ENCODE results near the gene SLCO2A1. TPM values are rescaled to one million over a fixed set of nuclear protein-coding genes. Genes with fewer than 3 reads are reported as not detected.

Gene SLCO2A1
- total RNA-seq, 2 donors from 2014 or later = 7.0 to 17.5 TPM

DNA sequence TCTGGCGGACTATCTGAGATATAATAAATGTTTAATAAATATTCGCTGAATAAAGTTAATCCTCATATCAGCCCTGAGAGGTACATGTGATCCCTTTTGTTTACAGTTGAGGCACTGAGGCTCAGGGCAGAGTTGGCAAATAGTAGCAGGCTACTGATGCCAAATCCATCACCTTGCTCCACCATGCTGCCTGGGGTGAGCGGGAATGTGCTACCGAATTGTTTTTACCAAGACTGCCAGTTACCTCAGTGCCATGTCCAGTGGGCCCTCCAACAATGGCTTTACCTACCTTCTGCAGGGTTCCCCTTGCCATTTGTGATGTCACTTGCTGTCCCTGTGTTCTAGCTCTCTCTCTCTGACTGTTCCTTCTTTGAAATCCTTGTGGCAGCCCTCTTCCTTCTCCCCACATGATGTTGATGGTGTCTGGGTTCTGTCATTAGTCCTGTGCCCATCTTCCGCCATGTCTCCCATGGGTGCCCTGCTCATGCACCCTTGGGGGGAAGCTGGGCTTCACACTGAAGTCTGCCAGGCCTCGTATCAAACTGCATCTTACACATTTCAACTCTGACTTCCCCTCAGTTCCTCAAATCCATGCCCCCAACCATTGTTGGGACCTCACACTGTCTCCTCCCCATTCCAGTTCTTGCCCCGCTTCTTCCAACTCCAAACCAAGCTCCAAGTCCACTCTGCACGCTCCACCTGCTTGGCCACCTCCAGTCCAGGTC is 35.4 kb downstream of the SLCO2A1 start:
- H3K4me1 ChIP-seq = no peaks in the 10 kb centered on the region
- H3K27ac ChIP-seq = no peak overlapping the region
- no peak for DNase-seq
- intact Hi-C loops (cut with DNase I) = no loop called here
- WGBS, 2 donors = 79 to 83% methylated on average over 8 of the region's 8 CpGs
- no peaks in the 10 kb centered on the region for H3K9me3 ChIP-seq
- TF ChIP-seq, protein P1, sequence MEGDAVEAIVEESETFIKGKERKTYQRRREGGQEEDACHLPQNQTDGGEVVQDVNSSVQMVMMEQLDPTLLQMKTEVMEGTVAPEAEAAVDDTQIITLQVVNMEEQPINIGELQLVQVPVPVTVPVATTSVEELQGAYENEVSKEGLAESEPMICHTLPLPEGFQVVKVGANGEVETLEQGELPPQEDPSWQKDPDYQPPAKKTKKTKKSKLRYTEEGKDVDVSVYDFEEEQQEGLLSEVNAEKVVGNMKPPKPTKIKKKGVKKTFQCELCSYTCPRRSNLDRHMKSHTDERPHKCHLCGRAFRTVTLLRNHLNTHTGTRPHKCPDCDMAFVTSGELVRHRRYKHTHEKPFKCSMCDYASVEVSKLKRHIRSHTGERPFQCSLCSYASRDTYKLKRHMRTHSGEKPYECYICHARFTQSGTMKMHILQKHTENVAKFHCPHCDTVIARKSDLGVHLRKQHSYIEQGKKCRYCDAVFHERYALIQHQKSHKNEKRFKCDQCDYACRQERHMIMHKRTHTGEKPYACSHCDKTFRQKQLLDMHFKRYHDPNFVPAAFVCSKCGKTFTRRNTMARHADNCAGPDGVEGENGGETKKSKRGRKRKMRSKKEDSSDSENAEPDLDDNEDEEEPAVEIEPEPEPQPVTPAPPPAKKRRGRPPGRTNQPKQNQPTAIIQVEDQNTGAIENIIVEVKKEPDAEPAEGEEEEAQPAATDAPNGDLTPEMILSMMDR (IDR thresholded peaks at IDR 0.05) = no peak
- TF ChIP-seq POLR2A (IDR thresholded peaks at IDR 0.05) = no peak
- ATAC-seq = no peak
- no peak overlapping the region for H3K4me3 ChIP-seq
- H3K36me3 ChIP-seq (replicated peaks in 1 of 2; ENCODE audit: insufficient read depth in 1 of 2, low read depth in 2 of 2) = no peaks in the 10 kb centered on the region
- H3K27me3 ChIP-seq = no peaks in the 10 kb centered on the region

DNA sequence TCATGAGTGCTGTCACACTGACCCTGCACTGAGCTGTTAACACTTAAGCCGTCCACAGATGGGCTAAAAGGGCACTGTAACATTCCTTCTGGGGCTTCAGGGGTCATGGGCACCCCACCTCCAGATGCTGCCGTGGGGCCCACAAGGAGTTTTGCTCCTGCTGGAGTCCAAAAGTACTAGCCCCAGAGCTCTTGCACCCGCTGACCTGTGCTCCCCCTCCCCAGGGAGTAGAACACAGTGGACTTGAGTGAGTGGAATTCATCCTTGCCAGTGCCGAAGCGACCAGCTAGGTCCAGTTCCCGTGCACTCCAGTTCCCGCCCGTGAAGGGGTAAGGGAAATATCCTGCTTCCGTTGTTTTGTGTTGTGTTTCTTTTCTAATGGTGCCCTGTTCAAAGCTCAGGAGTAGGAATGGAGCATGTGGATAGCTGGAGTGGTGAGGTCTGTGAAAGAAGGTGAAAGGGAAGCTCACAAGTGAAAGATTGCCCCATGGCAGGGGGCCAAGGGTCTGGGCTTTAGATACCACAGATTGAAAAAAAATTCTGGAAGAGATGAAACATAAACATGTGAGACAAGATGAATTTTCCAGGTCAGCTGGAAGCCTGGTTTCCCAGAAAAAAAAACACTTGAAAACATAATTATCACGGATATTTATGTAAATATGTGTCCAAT is 36.6 kb downstream of the SLCO2A1 start:
- no peak for TF ChIP-seq POLR2A (IDR thresholded peaks at IDR 0.05)
- TF ChIP-seq, protein P1 (IDR thresholded peaks at IDR 0.05) = no peak
- H3K36me3 ChIP-seq (replicated peaks in 1 of 2; ENCODE audit: insufficient read depth in 1 of 2, low read depth in 2 of 2) = no peaks in the 10 kb centered on the region
- intact Hi-C loops (cut with DNase I) = no loop called here
- 80 to 85% methylated on average over 8 to 10 of the region's 10 CpGs for WGBS, 2 donors
- DNase-seq (no peak), ATAC-seq (no peak)
- H3K27me3 ChIP-seq = no peaks in the 10 kb centered on the region
- H3K27ac ChIP-seq = no peak overlapping the region
- H3K4me1 ChIP-seq = no peaks in the 10 kb centered on the region
- no peaks in the 10 kb centered on the region for H3K9me3 ChIP-seq
- H3K4me3 ChIP-seq = no peak overlapping the region

DNA sequence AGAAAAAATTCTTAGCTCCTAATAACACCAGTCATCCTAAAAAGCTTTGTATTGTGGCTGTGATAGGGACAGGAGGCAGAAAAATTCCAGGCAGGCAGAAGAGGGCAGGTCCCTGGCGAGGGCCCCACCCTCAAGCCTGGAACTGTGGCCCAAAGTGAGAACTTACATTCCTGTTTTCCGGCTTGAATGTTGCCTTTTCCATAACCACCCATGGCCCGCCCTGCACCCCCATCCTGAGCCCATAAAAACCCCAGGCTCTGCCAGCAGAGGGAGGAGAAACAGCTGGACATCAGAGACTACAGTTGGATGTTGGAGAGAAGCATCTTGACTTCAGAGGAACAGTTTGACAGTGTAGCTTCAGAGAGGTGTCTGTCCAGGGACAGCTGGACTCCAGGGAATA is 37.3 kb downstream of the SLCO2A1 start:
- no peak overlapping the region for H3K27ac ChIP-seq
- H3K4me3 ChIP-seq = no peak overlapping the region
- intact Hi-C loops (cut with DNase I) = no loop called here
- no peaks in the 10 kb centered on the region for H3K27me3 ChIP-seq
- 77 to 87% methylated on average over 3 of the region's 3 CpGs for WGBS, 2 donors
- TF ChIP-seq, protein P1 (IDR thresholded peaks at IDR 0.05) = no peak
- TF ChIP-seq POLR2A (IDR thresholded peaks at IDR 0.05) = no peak
- ATAC-seq (no peak), DNase-seq (no peak)
- no peaks in the 10 kb centered on the region for H3K36me3 ChIP-seq (replicated peaks in 1 of 2; ENCODE audit: insufficient read depth in 1 of 2, low read depth in 2 of 2)
- H3K9me3 ChIP-seq = no peaks in the 10 kb centered on the region
- no peaks in the 10 kb centered on the region for H3K4me1 ChIP-seq

DNA sequence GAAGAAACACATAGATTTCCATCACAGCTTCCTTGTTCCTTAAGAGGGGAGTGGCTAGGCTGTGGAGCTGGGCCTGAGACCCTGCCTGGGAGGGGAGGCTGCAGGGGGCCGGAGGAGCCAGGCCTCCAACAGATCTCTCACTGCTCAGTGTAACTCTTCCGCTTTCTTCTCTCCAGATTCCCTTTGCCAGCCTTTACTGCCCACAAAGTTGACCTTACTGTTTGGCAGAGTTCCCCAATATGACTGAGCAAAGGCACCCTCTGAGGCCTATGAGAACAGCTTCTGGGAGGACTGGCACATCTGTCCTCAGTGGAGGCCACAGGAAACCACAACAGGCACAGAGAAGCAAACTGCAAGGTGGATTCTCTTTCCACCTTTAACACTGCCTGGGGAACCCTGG is 38.1 kb downstream of the SLCO2A1 start:
- H3K4me3 ChIP-seq = no peak overlapping the region
- no peaks in the 10 kb centered on the region for H3K9me3 ChIP-seq
- H3K27ac ChIP-seq = no peak overlapping the region
- H3K4me1 ChIP-seq = no peaks in the 10 kb centered on the region
- no peaks in the 10 kb centered on the region for H3K27me3 ChIP-seq
- DNase-seq (no peak), ATAC-seq (no peak)
- no peak for TF ChIP-seq POLR2A (IDR thresholded peaks at IDR 0.05)
- TF ChIP-seq, protein P1 (IDR thresholded peaks at IDR 0.05) = no peak
- WGBS, 2 donors = 75 to 89% methylated on average over 2 of the region's 2 CpGs
- intact Hi-C loops (cut with DNase I) = no loop called here
- no peaks in the 10 kb centered on the region for H3K36me3 ChIP-seq (replicated peaks in 1 of 2; ENCODE audit: insufficient read depth in 1 of 2, low read depth in 2 of 2)

Measured in body of pancreas (tissue), 4 donors.